AML-193 (cell line): Measurements from ENCODE around the gene HYCC1.
A peak's percentile ranks its signal among the peaks of the same experiment; 100 is the strongest.
"Not testable (repeated sequence)": the region's sequence is repeated elsewhere in the genome, so short reads cannot be mapped to it uniquely, and the experiment has no call there.

Experiments used
- DNase-seq, 2 experiments: peaks; one replicate each; lab custom pipeline; 2025; lab: John Stamatoyannopoulos, UW

HYCC1 gene

GRCh38 chr7:23013715-23014649, at the start of gene HYCC1:
HYCC1 (minus strand) TSS chr7:23014130; CDS start chr7:22991111, 23,019 bp downstream.
- peak; percentile 96 to 97 for DNase-seq

GRCh38 chr7:23062452-23062851, 48.5 kb upstream of the HYCC1 start:
- DNase-seq, result no peak

GRCh38 chr7:23061327-23061726, 47.4 kb upstream of the HYCC1 start:
- no peak for DNase-seq

GRCh38 chr7:23058408-23059096, 44.6 kb upstream of the HYCC1 start:
- peak; percentile 32 to 59 for DNase-seq

GRCh38 chr7:23055582-23056178, 41.8 kb upstream of the HYCC1 start:
- peak; percentile 75 to 81 for DNase-seq

- DNase-seq, result not testable (repeated sequence)
Observed at GRCh38 chr7:23051124-23051485, 37.2 kb upstream of the HYCC1 start.

- DNase-seq, result not testable (repeated sequence)
Observed at GRCh38 chr7:23046336-23046735, 32.4 kb upstream of the HYCC1 start.

GRCh38 chr7:23045086-23045485, 31.2 kb upstream of the HYCC1 start:
- not testable (repeated sequence) for DNase-seq

- DNase-seq, result no peak
Observed at GRCh38 chr7:23044581-23044980, 30.7 kb upstream of the HYCC1 start.

- DNase-seq, result no peak
Observed at GRCh38 chr7:23043441-23043840, 29.5 kb upstream of the HYCC1 start.

- DNase-seq, result not testable (repeated sequence)
Observed at GRCh38 chr7:23039674-23040073, 25.7 kb upstream of the HYCC1 start.

GRCh38 chr7:23035542-23036371, 21.8 kb upstream of the HYCC1 start:
- not testable (repeated sequence) for DNase-seq

GRCh38 chr7:23027261-23027660, 13.3 kb upstream of the HYCC1 start:
- DNase-seq, result no peak

GRCh38 chr7:23026164-23026563, 12.2 kb upstream of the HYCC1 start:
- no peak for DNase-seq

GRCh38 chr7:23024454-23024853, 10.5 kb upstream of the HYCC1 start:
- DNase-seq, result no peak

- DNase-seq, result no peak
Observed at GRCh38 chr7:23022851-23023250, 8.9 kb upstream of the HYCC1 start.

- DNase-seq, result no peak
Observed at GRCh38 chr7:23022258-23022769, 8.4 kb upstream of the HYCC1 start.

- no peak for DNase-seq
Observed at GRCh38 chr7:23021596-23021995, 7.7 kb upstream of the HYCC1 start.

GRCh38 chr7:23020742-23021401, 6.9 kb upstream of the HYCC1 start:
- DNase-seq, result no peak

GRCh38 chr7:23018750-23019149, 4.8 kb upstream of the HYCC1 start:
- no peak for DNase-seq

GRCh38 chr7:23017309-23017708, 3.4 kb upstream of the HYCC1 start:
- DNase-seq, result peak; percentile 37 to 52
